ENCODE results near the gene ZSCAN20. TPM values are rescaled to one million over a fixed set of nuclear protein-coding genes. Genes with fewer than 3 reads are reported as not detected.
A peak's percentile ranks its signal among the peaks of the same experiment; 100 is the strongest.

Gene ZSCAN20
- total RNA-seq, 6 experiments from 2014 or later, result 0.81 to 2.7 (median 1.4) TPM

DNA sequence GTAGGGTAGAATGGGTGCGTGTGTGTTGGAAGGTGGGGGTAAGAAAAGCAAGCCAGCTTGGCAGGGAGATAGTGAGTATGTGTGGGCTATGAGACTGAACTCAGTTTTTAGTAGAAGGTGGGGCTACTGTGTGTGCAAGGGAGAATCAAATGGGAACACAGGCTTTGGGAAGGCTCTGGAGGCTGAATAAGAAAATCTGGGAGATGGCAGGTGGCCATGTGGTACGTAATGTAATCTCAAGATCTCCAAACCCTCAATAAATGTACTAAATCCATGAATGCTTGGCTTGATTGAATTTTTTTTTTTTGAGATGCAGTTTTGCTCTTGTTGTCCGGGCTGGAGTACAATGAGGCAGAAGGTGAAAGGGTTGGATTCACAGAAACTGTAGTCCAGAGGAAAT, 3.5 kb upstream of the ZSCAN20 start:
- TF ChIP-seq, protein P1, sequence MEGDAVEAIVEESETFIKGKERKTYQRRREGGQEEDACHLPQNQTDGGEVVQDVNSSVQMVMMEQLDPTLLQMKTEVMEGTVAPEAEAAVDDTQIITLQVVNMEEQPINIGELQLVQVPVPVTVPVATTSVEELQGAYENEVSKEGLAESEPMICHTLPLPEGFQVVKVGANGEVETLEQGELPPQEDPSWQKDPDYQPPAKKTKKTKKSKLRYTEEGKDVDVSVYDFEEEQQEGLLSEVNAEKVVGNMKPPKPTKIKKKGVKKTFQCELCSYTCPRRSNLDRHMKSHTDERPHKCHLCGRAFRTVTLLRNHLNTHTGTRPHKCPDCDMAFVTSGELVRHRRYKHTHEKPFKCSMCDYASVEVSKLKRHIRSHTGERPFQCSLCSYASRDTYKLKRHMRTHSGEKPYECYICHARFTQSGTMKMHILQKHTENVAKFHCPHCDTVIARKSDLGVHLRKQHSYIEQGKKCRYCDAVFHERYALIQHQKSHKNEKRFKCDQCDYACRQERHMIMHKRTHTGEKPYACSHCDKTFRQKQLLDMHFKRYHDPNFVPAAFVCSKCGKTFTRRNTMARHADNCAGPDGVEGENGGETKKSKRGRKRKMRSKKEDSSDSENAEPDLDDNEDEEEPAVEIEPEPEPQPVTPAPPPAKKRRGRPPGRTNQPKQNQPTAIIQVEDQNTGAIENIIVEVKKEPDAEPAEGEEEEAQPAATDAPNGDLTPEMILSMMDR (IDR thresholded peaks at IDR 0.05), result no peak
- TF ChIP-seq POLR2A (IDR thresholded peaks at IDR 0.05), result no peak
- no peaks in the 10 kb centered on the region for H3K9me3 ChIP-seq
- no peak overlapping the region for H3K27ac ChIP-seq
- 64% methylated on average over 3 of the region's 3 CpGs for WGBS (ENCODE audit: insufficient coverage, low coverage, low lambda C conversion rate, missing lambda C conversion rate)
- DNase-seq (no peak), ATAC-seq (no peak)
- no peak overlapping the region for H3K4me3 ChIP-seq
- intact Hi-C loops (cut with DNase I), result loop anchor here in 1 of 2 donors (10.0 kb wide), 1 partner anchor 174 kb away; no protein-coding TSS in a partner anchor
- no peaks in the 10 kb centered on the region for H3K36me3 ChIP-seq
- peaks cover 0 to 4% (median 0%) of the 10 kb centered on the region in 4 donors for H3K4me1 ChIP-seq
- H3K27me3 ChIP-seq, result no peaks in the 10 kb centered on the region

DNA sequence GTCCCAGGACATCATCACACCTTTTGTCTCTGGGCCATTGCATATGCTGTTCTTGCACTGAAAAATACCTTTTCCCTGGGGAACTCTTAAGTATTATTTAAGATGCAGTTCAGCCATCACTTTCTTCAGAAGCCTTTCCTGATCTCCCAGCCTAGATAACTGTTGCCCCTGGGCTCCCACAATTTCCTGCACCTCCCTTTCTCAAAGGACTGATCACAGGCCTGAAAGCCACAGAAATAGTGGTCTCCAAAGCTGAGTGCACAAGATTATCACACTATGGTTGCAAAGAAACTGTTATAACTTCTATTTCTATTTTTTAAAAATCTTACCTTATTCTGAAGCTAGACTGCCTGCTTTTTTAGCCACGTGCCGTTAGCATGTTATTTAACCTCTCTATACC, 2.8 kb upstream of the ZSCAN20 start:
- DNase-seq (no peak), ATAC-seq (no peak)
- WGBS (ENCODE audit: insufficient coverage, low coverage, low lambda C conversion rate, missing lambda C conversion rate), result 65% methylated on average over 2 of the region's 2 CpGs
- intact Hi-C loops (cut with DNase I), result loop anchor here in 1 of 2 donors (10.0 kb wide), 1 partner anchor 175 kb away; no protein-coding TSS in a partner anchor
- H3K36me3 ChIP-seq, result no peaks in the 10 kb centered on the region
- no peaks in the 10 kb centered on the region for H3K27me3 ChIP-seq
- peaks cover 0 to 4% (median 0%) of the 10 kb centered on the region in 4 donors for H3K4me1 ChIP-seq
- H3K9me3 ChIP-seq, result no peaks in the 10 kb centered on the region
- H3K27ac ChIP-seq, result no peak overlapping the region
- no peak for TF ChIP-seq POLR2A (IDR thresholded peaks at IDR 0.05)
- TF ChIP-seq, protein P1 (IDR thresholded peaks at IDR 0.05), result no peak
- H3K4me3 ChIP-seq, result no peak overlapping the region

DNA sequence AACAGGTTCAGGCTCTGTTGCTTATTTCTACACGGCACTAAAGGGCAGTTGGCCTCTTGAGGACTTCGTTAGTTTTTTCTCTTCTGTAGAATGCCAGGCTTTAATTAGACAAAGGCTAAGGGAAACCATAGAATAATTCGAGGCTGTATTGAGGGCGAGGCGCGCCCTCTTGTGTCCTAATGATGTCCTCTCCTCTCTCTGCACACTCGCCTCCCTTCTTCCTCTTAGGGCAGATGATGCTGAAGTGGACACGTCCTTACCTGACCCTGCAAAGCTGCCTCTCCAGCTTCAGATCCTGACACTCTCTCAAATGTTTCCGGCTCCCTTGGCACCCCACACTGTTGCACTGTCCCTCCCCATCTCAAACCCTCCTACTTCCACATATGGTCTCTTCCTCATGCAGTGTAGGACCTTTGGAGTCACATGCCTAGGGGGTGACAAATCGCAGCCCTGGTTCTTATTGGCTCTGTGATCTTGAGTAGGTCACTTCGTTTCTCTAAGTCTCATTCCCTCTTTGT, 1.9 kb upstream of the ZSCAN20 start:
- intact Hi-C loops (cut with DNase I), result no loop called here
- DNase-seq, result peak in 2 of 3 donors; percentile 69 to 72
- Histone ChIP-seq H3K4me1 (peaks cover 0 to 4% (median 0%) of the 10 kb centered on the region in 4 donors), H3K27me3 (no peaks in the 10 kb centered on the region), H3K4me3 (no peak overlapping the region), H3K9me3 (no peaks in the 10 kb centered on the region), H3K36me3 (no peaks in the 10 kb centered on the region), H3K27ac (no peak overlapping the region)
- TF ChIP-seq POLR2A (IDR thresholded peaks at IDR 0.05), result no peak
- TF ChIP-seq, protein P1 (IDR thresholded peaks at IDR 0.05), result peak; percentile 79 to 90 (median 85)
- ATAC-seq, result peak; percentile 68 to 77 (median 74)
- WGBS (ENCODE audit: insufficient coverage, low coverage, low lambda C conversion rate, missing lambda C conversion rate), result 2% methylated on average over 11 of the region's 11 CpGs

DNA sequence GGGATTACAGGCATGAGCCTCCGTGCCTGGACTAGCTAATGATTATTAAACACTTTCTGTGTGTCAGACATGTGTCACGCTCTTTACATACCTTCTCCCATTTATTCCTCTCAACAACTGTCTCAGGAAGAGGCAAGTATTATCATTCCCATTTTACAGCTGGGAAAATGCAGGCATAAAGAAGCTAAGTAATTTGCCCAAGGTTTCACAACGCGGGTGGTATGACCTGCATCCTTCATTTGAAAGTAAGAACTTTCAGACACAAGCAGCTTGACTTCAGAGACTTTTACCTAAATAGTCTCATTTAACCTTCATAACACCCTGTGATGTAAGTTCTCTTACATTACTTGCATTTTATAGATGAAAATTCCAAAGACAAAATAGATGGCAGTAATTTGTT, 1.0 kb upstream of the ZSCAN20 start:
- H3K9me3 ChIP-seq, result no peaks in the 10 kb centered on the region
- H3K27me3 ChIP-seq, result no peaks in the 10 kb centered on the region
- ATAC-seq, result no peak
- WGBS (ENCODE audit: insufficient coverage, low coverage, low lambda C conversion rate, missing lambda C conversion rate), result 96% methylated on average over 4 of the region's 4 CpGs
- H3K4me3 ChIP-seq, result no peak overlapping the region
- no peaks in the 10 kb centered on the region for H3K36me3 ChIP-seq
- no peak for DNase-seq
- no peak overlapping the region for H3K27ac ChIP-seq
- H3K4me1 ChIP-seq, result peaks cover 0 to 4% (median 0%) of the 10 kb centered on the region in 4 donors
- intact Hi-C loops (cut with DNase I), result no loop called here
- TF ChIP-seq, protein P1 (IDR thresholded peaks at IDR 0.05), result no peak
- no peak for TF ChIP-seq POLR2A (IDR thresholded peaks at IDR 0.05)
